IPS DF 4.7 (cell line): ENCODE results near the gene TJP2.
A peak's percentile ranks its signal among the peaks of the same experiment; 100 is the strongest.
"Not testable (repeated sequence)": the region's sequence is repeated elsewhere in the genome, so short reads cannot be mapped to it uniquely, and the experiment has no call there.

ENCODE experiments used
- DNase-seq: peaks from one replicate; pipeline ENCODE4 v3.0.0-alpha.2; 2013; ENCODE audit warnings: low spot score; ENCODE audit errors: extremely low read depth

TJP2 gene

GRCh38 chr9:69279733-69280132 is 105.7 kb downstream of the TJP2 start:
- DNase-seq: no peak

- no peak for DNase-seq
Observed at GRCh38 chr9:69283003-69283402, 108.9 kb downstream of the TJP2 start.

- no peak for DNase-seq
Observed at GRCh38 chr9:69292078-69292477, 118.0 kb downstream of the TJP2 start.

GRCh38 chr9:69293156-69293555 is 119.1 kb downstream of the TJP2 start:
- no peak for DNase-seq

- no peak for DNase-seq
Observed at GRCh38 chr9:69295872-69296552, 121.9 kb downstream of the TJP2 start.

GRCh38 chr9:69297300-69297980 is 123.4 kb downstream of the TJP2 start:
- DNase-seq: no peak

- no peak for DNase-seq
Observed at GRCh38 chr9:69299315-69299714, 125.2 kb downstream of the TJP2 start.

GRCh38 chr9:69299826-69300225 is 125.7 kb downstream of the TJP2 start:
- DNase-seq: no peak

- no peak for DNase-seq
Observed at GRCh38 chr9:69303331-69303730, 129.3 kb downstream of the TJP2 start.

GRCh38 chr9:69306895-69307445 is 132.9 kb downstream of the TJP2 start:
- not testable (repeated sequence) for DNase-seq

- peak; percentile 92 for DNase-seq
Observed at GRCh38 chr9:69307446-69308205, 133.5 kb downstream of the TJP2 start.

- DNase-seq: peak; percentile 46
Observed at GRCh38 chr9:69308206-69308931, 134.3 kb downstream of the TJP2 start.

- DNase-seq: no peak
Observed at GRCh38 chr9:69313175-69313574, 139.1 kb downstream of the TJP2 start.

- no peak for DNase-seq
Observed at GRCh38 chr9:69314547-69314946, 140.5 kb downstream of the TJP2 start.

GRCh38 chr9:69317081-69317480 is 143.0 kb downstream of the TJP2 start:
- DNase-seq: no peak

- no peak for DNase-seq
Observed at GRCh38 chr9:69317894-69318293, 143.8 kb downstream of the TJP2 start.

GRCh38 chr9:69319324-69320025 is 145.4 kb downstream of the TJP2 start:
- DNase-seq: no peak

GRCh38 chr9:69322256-69322655 is 148.2 kb downstream of the TJP2 start:
- no peak for DNase-seq

- no peak for DNase-seq
Observed at GRCh38 chr9:69323861-69324260, 149.8 kb downstream of the TJP2 start.
